GM12891 (cell line): ENCODE measurements around the gene SEC16B.

Experiments
- DNase-seq: peaks from one replicate; pipeline ENCODE4 v3.0.0; 2011; ENCODE audit warnings: low spot score; ENCODE audit not compliant: insufficient read length
- FAIRE-seq: peaks from 2 replicates; lab custom pipeline; 2011; peaks lifted over from hg19 to GRCh38; lab: Jason Lieb, UNC
- PAX5 ChIP-seq: IDR thresholded peaks from 2 replicates; pipeline ENCODE4 v1.6.1; 2011; ENCODE audit warnings: low read length, moderate library complexity, mild to moderate bottlenecking; ENCODE audit not compliant: insufficient read depth, severe bottlenecking
- POLR2A ChIP-seq: IDR thresholded peaks from 2 replicates; pipeline ENCODE4 v1.6.1; 2011; ENCODE audit warnings: low read depth, low read length, control low read depth
- POLR2AphosphoS5 ChIP-seq: IDR thresholded peaks from 2 replicates; pipeline ENCODE4 v1.6.1; 2011; ENCODE audit warnings: low read depth, low read length, control low read depth
- POU2F2 ChIP-seq: IDR thresholded peaks from 2 replicates; pipeline ENCODE4 v1.6.1; 2011; ENCODE audit warnings: low read depth, mild to moderate bottlenecking, control low read depth, low read length, moderate library complexity
- SPI1 ChIP-seq: IDR thresholded peaks from 2 replicates; pipeline ENCODE4 v1.6.1; 2011; ENCODE audit warnings: low read depth, low read length, control low read depth
- TAF1 ChIP-seq: IDR thresholded peaks from 2 replicates; pipeline ENCODE4 v1.6.1; 2011; ENCODE audit warnings: low read depth, low read length, control low read depth

The SEC16B gene

GRCh38 chr1:177960939-177961622 lies 8.8 kb downstream of the SEC16B start:
- DNase-seq: no peak
- no peak for FAIRE-seq
- TF ChIP-seq PAX5 (no peak), POLR2AphosphoS5 (no peak), SPI1 (no peak), TAF1 (no peak), POU2F2 (no peak), POLR2A (no peak)

DNA sequence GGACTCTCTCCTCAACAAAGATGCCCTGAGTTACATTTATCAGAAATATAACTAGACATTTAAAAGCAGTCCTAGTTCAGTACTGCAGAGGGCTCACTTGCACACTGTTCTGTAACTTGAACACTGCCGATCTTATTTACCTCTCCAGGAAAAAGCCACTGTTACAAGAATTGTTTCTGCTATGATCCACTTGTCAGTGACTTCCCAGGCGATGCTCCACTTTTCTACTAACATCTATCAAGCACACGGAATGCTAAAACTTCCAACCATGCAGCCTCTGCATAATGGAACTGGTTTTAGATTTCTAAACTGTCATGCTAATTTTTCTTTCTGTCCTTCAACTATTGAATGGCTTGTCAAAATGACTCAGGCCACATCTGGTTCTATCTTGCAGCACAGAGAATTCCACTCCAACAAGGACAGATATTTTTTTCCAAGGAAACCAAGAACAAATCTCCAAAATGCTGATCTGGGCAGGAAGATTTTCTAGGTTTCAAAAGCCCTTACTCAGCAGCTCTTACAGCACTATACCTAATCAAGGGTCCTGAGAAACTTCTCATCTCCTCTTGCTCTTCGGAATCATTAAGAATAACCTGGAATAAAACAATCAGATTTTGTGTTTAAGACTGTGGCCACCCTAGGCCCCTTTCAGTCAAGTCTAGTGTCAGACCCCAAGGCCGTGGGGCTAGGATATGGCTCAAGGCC lies 9.9 kb downstream of the SEC16B start:
- FAIRE-seq (no peak), DNase-seq (no peak)
- no peak for TF ChIP-seq POU2F2
- TF ChIP-seq POLR2A: no peak
- no peak for TF ChIP-seq SPI1
- no peak for TF ChIP-seq TAF1
- TF ChIP-seq PAX5: no peak
- no peak for TF ChIP-seq POLR2AphosphoS5

DNA sequence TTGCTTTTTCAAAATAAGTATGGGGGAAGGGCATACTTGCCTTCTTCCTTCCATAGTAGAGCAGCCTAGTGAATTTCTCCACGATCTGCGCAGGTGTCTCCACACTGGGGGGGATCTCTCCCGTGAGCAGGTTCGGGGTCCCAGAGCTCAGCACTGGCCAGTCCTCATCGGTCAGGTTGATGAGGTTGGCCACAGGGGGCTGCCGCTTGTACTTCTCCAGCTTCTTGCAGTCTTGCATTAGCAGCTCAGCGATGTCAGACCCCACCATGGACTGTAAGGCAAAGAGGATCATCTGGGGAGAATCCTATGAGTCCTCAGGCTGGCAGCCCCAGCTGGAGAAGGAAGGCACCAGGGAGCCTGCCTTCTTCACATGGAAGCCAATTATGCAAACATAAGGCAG lies 11.8 kb downstream of the SEC16B start:
- DNase-seq: no peak
- no peak for TF ChIP-seq POLR2AphosphoS5
- no peak for TF ChIP-seq PAX5
- no peak for TF ChIP-seq POU2F2
- TF ChIP-seq SPI1: no peak
- no peak for TF ChIP-seq TAF1
- no peak for TF ChIP-seq POLR2A
- no peak for FAIRE-seq

DNA sequence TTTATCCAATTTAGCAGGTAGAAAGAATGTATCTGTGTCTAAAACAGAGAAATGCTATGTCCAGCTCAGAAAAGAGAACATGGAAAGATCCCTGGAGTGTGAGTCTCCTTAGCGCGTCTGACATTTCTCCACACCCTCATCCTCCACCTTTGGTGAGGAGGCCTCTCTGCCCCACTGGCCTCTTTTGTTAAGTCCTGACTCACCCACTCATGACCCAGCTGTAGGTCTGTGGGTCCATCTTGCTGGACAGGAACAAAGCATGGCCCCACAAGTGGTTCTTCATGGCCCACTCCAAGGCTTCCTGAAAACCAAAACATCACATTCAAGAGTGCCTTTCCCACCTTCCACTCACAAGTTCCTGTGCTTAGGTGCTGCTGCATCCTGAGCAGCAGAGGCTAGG lies 15.8 kb downstream of the SEC16B start:
- TF ChIP-seq POU2F2 (no peak), PAX5 (no peak), POLR2A (no peak), SPI1 (no peak), POLR2AphosphoS5 (no peak), TAF1 (no peak)
- FAIRE-seq (no peak), DNase-seq (no peak)

DNA sequence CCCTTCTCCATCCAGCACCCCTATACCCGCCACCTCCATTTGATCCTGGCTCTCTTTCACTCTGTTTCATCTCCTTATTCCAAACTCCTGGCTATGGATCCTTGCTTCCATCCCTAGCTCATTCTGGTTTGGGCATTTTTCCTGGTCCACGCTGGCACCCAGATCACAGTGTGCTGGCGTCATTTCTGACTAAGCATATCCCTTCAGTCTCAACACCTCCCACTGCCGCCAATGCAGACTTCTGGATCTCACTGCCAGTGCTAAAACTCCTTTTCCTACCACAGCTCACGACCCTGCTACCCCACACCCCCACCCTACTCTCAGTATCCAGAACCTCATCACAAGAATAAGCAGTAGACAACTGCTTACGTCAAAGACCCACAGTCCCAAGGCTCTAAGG lies 16.3 kb downstream of the SEC16B start:
- TF ChIP-seq PAX5 (no peak), POLR2AphosphoS5 (no peak), POLR2A (no peak), POU2F2 (no peak), SPI1 (no peak), TAF1 (no peak)
- DNase-seq: no peak
- no peak for FAIRE-seq

DNA sequence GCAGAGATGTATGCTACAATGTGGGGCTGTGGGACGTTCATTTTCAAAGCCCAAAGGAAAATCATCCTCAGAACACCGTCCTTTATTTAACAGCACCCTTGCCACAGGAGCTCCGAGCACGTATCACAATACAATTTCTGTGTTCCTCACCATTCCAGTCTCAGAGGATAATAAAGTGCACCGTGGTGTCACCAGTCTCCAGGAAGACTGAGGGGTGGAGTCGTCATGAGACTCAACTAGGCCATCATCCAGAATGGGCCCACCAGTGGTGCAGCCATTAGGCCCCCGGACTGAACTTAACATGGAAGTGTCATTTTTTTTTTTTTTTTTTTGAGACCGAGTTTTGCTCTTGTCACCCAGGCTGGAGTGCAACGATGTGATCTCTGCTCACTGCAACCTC lies 17.2 kb downstream of the SEC16B start:
- FAIRE-seq (no peak), DNase-seq (no peak)
- TF ChIP-seq SPI1: no peak
- no peak for TF ChIP-seq POU2F2
- TF ChIP-seq TAF1: no peak
- TF ChIP-seq PAX5: no peak
- no peak for TF ChIP-seq POLR2AphosphoS5

- no peak for FAIRE-seq
- DNase-seq: no peak
- TF ChIP-seq POLR2A: no peak
- no peak for TF ChIP-seq POLR2AphosphoS5
- TF ChIP-seq PAX5: no peak
- no peak for TF ChIP-seq SPI1
- no peak for TF ChIP-seq TAF1
- no peak for TF ChIP-seq POU2F2
Measured at GRCh38 chr1:177952249-177952648, 17.6 kb downstream of the SEC16B start.

- no peak for TF ChIP-seq POU2F2
- TF ChIP-seq SPI1: no peak
- no peak for TF ChIP-seq POLR2AphosphoS5
- no peak for TF ChIP-seq POLR2A
- no peak for TF ChIP-seq TAF1
- no peak for TF ChIP-seq PAX5
- DNase-seq (no peak), FAIRE-seq (no peak)
Measured at GRCh38 chr1:177950506-177950905, 19.4 kb downstream of the SEC16B start.

- FAIRE-seq: peak; percentile 79
- no peak for TF ChIP-seq SPI1
- no peak for TF ChIP-seq PAX5
- no peak for TF ChIP-seq POLR2A
- no peak for TF ChIP-seq POU2F2
- DNase-seq: peak; percentile 26
Measured at GRCh38 chr1:177948336-177948972, 21.4 kb downstream of the SEC16B start.

DNA sequence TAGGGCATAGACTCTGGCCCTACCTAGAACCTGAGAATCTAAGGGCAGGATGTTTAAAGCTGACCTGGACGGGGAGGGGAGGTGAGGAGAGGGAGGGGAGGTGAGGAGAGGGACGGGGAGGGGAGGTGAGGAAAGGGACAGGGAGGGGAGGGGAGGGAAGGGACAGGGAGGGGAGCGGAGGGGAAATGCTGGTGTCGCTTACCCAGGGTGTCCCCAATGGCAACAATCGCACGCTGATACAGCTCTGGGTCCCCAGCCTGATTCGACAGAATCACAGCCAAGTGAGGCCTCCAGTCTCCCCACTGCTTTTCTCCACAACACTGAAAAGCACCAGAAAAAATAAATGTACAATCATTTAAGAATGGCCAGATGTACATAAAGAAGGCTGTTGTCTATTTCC lies 22.2 kb downstream of the SEC16B start:
- DNase-seq (no peak), FAIRE-seq (no peak)
- TF ChIP-seq PAX5: no peak
- TF ChIP-seq SPI1: no peak
- TF ChIP-seq POLR2A: no peak
- no peak for TF ChIP-seq POU2F2
- TF ChIP-seq TAF1: no peak
- TF ChIP-seq POLR2AphosphoS5: no peak
